ENCODE data around the gene NDUFB6. TPM values are rescaled to one million over a fixed set of nuclear protein-coding genes. Genes with fewer than 3 reads are reported as not detected.
"Not testable (repeated sequence)": the region's sequence is repeated elsewhere in the genome, so short reads cannot be mapped to it uniquely, and the experiment has no call there.

NDUFB6 gene
- 43.2 TPM for total RNA-seq

- peak; percentile 90 for DNase-seq
Observed at GRCh38 chr9:32572900-32573523, at the start of gene NDUFB6. Gene NDUFB6, minus strand, starts transcription at chr9:32573159. Its CDS starts 99 bp downstream, at chr9:32573060.

- DNase-seq, result no peak
Observed at GRCh38 chr9:32618261-32618660, 45.3 kb upstream of the NDUFB6 start.

- DNase-seq, result no peak
Observed at GRCh38 chr9:32606811-32607210, 33.9 kb upstream of the NDUFB6 start.

- DNase-seq, result no peak
Observed at GRCh38 chr9:32603914-32604852, 31.2 kb upstream of the NDUFB6 start.

- DNase-seq, result not testable (repeated sequence)
Observed at GRCh38 chr9:32599021-32599420, 26.1 kb upstream of the NDUFB6 start.

GRCh38 chr9:32596936-32597335 lies 24.0 kb upstream of the NDUFB6 start:
- DNase-seq, result no peak

GRCh38 chr9:32596096-32596865 lies 23.3 kb upstream of the NDUFB6 start:
- DNase-seq, result no peak

- no peak for DNase-seq
Observed at GRCh38 chr9:32590898-32591297, 17.9 kb upstream of the NDUFB6 start.

GRCh38 chr9:32590476-32590875 lies 17.5 kb upstream of the NDUFB6 start:
- DNase-seq, result no peak

GRCh38 chr9:32589083-32589723 lies 16.2 kb upstream of the NDUFB6 start:
- no peak for DNase-seq

GRCh38 chr9:32587901-32588300 lies 14.9 kb upstream of the NDUFB6 start:
- no peak for DNase-seq

GRCh38 chr9:32584784-32585183 lies 11.8 kb upstream of the NDUFB6 start:
- no peak for DNase-seq

GRCh38 chr9:32581512-32582143 lies 8.7 kb upstream of the NDUFB6 start:
- DNase-seq, result no peak

- DNase-seq, result no peak
Observed at GRCh38 chr9:32580631-32581300, 7.8 kb upstream of the NDUFB6 start.

- DNase-seq, result peak; percentile 31
Observed at GRCh38 chr9:32579706-32580331, 6.9 kb upstream of the NDUFB6 start.

- no peak for DNase-seq
Observed at GRCh38 chr9:32578976-32579375, 6.0 kb upstream of the NDUFB6 start.

GRCh38 chr9:32577316-32577715 lies 4.4 kb upstream of the NDUFB6 start:
- no peak for DNase-seq

- DNase-seq, result no peak
Observed at GRCh38 chr9:32574858-32575257, 1.9 kb upstream of the NDUFB6 start.

GRCh38 chr9:32573821-32574220 lies 862 bp upstream of the NDUFB6 start:
- DNase-seq, result no peak

GRCh38 chr9:32571969-32572899 lies 725 bp downstream of the NDUFB6 start:
- DNase-seq, result peak; percentile 29

All from occipital lobe (tissue), 2 donors.